Measurements from ENCODE around the gene AVPI1. TPM values are rescaled to one million over a fixed set of nuclear protein-coding genes. Genes with fewer than 3 reads are reported as not detected.
"Not testable (repeated sequence)": the region's sequence is repeated elsewhere in the genome, so short reads cannot be mapped to it uniquely, and the experiment has no call there.

AVPI1 gene
- total RNA-seq, 1 donor from 2014 or later, result 7.9 TPM

- Mint-ChIP-seq H3K4me3 (peak overlapping the region; percentile 56), H3K4me1 (peaks cover 39% of the 10 kb centered on the region), H3K36me3 (no peaks in the 10 kb centered on the region), H3K27me3 (ENCODE audit: low read depth) (no peaks in the 10 kb centered on the region), H3K27ac (peak overlapping the region; percentile 94), H3K9me3 (peaks cover 4% of the 10 kb centered on the region)
- no peak for TF ChIP-seq CTCF (IDR thresholded peaks at IDR 0.05; ENCODE audit: unreplicated experiment)
- no peak for DNase-seq (ENCODE audit: low spot score in 2 of 2, unreplicated experiment in 2 of 2)
Measured at GRCh38 chr10:97687785-97688781, 1.0 kb upstream of the AVPI1 start.

GRCh38 chr10:97686301-97686961 lies 610 bp downstream of the AVPI1 start:
- peak overlapping the region; percentile 80 for H3K4me3 Mint-ChIP-seq
- H3K27me3 Mint-ChIP-seq (ENCODE audit: low read depth), result no peaks in the 10 kb centered on the region
- no peaks in the 10 kb centered on the region for H3K9me3 Mint-ChIP-seq
- no peak for TF ChIP-seq CTCF (IDR thresholded peaks at IDR 0.05; ENCODE audit: unreplicated experiment)
- H3K27ac Mint-ChIP-seq, result peak overlapping the region; percentile 92
- H3K36me3 Mint-ChIP-seq, result no peaks in the 10 kb centered on the region
- H3K4me1 Mint-ChIP-seq, result peaks cover 44% of the 10 kb centered on the region
- DNase-seq (ENCODE audit: low spot score in 2 of 2, unreplicated experiment in 2 of 2), result no peak

GRCh38 chr10:97685395-97685958 lies 1.6 kb downstream of the AVPI1 start:
- H3K4me3 Mint-ChIP-seq, result peak overlapping the region; percentile 80
- H3K27ac Mint-ChIP-seq, result peak overlapping the region; percentile 67
- peaks cover 44% of the 10 kb centered on the region for H3K4me1 Mint-ChIP-seq
- peak; percentile 47 for TF ChIP-seq CTCF (IDR thresholded peaks at IDR 0.05; ENCODE audit: unreplicated experiment)
- H3K27me3 Mint-ChIP-seq (ENCODE audit: low read depth), result no peaks in the 10 kb centered on the region
- H3K36me3 Mint-ChIP-seq, result no peaks in the 10 kb centered on the region
- H3K9me3 Mint-ChIP-seq, result no peaks in the 10 kb centered on the region
- DNase-seq (ENCODE audit: low spot score in 2 of 2, unreplicated experiment in 2 of 2), result peak; percentile 41 to 48

GRCh38 chr10:97684866-97685394 lies 2.1 kb downstream of the AVPI1 start:
- Mint-ChIP-seq H3K27ac (peak overlapping the region; percentile 55), H3K36me3 (no peaks in the 10 kb centered on the region), H3K9me3 (no peaks in the 10 kb centered on the region), H3K4me3 (peak overlapping the region; percentile 80), H3K27me3 (ENCODE audit: low read depth) (no peaks in the 10 kb centered on the region), H3K4me1 (peaks cover 44% of the 10 kb centered on the region)
- no peak for DNase-seq (ENCODE audit: low spot score in 2 of 2, unreplicated experiment in 2 of 2)
- no peak for TF ChIP-seq CTCF (IDR thresholded peaks at IDR 0.05; ENCODE audit: unreplicated experiment)

GRCh38 chr10:97684368-97684713 lies 2.7 kb downstream of the AVPI1 start:
- not testable (repeated sequence) for H3K36me3 Mint-ChIP-seq; H3K27me3 Mint-ChIP-seq (ENCODE audit: low read depth); H3K27ac Mint-ChIP-seq; H3K4me3 Mint-ChIP-seq; H3K9me3 Mint-ChIP-seq; DNase-seq (ENCODE audit: low spot score in 2 of 2, unreplicated experiment in 2 of 2)
- peaks cover 44% of the 10 kb centered on the region for H3K4me1 Mint-ChIP-seq
